HG03460 (cell line): Measurements from ENCODE around the gene SLC6A19.

ENCODE experiments used
- ATAC-seq: cut with Tn5 transposase; IDR thresholded peaks from one replicate; pipeline ENCODE4 v1.9.1; 2021; ENCODE audit not compliant: unreplicated experiment

SLC6A19 gene

GRCh38 chr5:1165864-1166263, 35.5 kb upstream of the SLC6A19 start:
- no peak for ATAC-seq

GRCh38 chr5:1166370-1166769, 35.0 kb upstream of the SLC6A19 start:
- ATAC-seq = no peak

GRCh38 chr5:1167361-1167727, 34.1 kb upstream of the SLC6A19 start:
- no peak for ATAC-seq

- peak; percentile 72 for ATAC-seq
Observed at GRCh38 chr5:1167728-1168709, 33.4 kb upstream of the SLC6A19 start.

- ATAC-seq = no peak
Observed at GRCh38 chr5:1168796-1169195, 32.6 kb upstream of the SLC6A19 start.

GRCh38 chr5:1169211-1170115, 31.9 kb upstream of the SLC6A19 start:
- ATAC-seq = no peak

GRCh38 chr5:1171340-1171941, 30.0 kb upstream of the SLC6A19 start:
- no peak for ATAC-seq

- ATAC-seq = no peak
Observed at GRCh38 chr5:1172007-1172581, 29.3 kb upstream of the SLC6A19 start.

GRCh38 chr5:1172670-1173404, 28.6 kb upstream of the SLC6A19 start:
- no peak for ATAC-seq

- no peak for ATAC-seq
Observed at GRCh38 chr5:1173485-1174070, 27.8 kb upstream of the SLC6A19 start.

GRCh38 chr5:1174122-1174936, 27.1 kb upstream of the SLC6A19 start:
- no peak for ATAC-seq

GRCh38 chr5:1175015-1175414, 26.4 kb upstream of the SLC6A19 start:
- no peak for ATAC-seq

GRCh38 chr5:1175801-1176472, 25.5 kb upstream of the SLC6A19 start:
- ATAC-seq = no peak

- ATAC-seq = no peak
Observed at GRCh38 chr5:1176473-1177391, 24.7 kb upstream of the SLC6A19 start.

GRCh38 chr5:1177826-1178528, 23.4 kb upstream of the SLC6A19 start:
- ATAC-seq = no peak

GRCh38 chr5:1178529-1179382, 22.6 kb upstream of the SLC6A19 start:
- ATAC-seq = no peak
